ENCODE results near the gene SPACA9. TPM values are rescaled to one million over a fixed set of nuclear protein-coding genes. Genes with fewer than 3 reads are reported as not detected.

The SPACA9 gene
- total RNA-seq, 1 donor from 2014 or later: 13.9 TPM

GRCh38 chr9:132864277-132864676, 14.4 kb upstream of the SPACA9 start:
- H3K4me1 ChIP-seq: no peaks in the 10 kb centered on the region
- TF ChIP-seq CTCF (IDR thresholded peaks at IDR 0.05): no peak
- no peak overlapping the region for H3K4me3 ChIP-seq
- no peak for DNase-seq
- no peak overlapping the region for H3K27ac ChIP-seq
- H3K27me3 ChIP-seq (ENCODE audit: low read depth): no peaks in the 10 kb centered on the region
- H3K36me3 ChIP-seq: no peaks in the 10 kb centered on the region
- H3K9me3 ChIP-seq: no peaks in the 10 kb centered on the region
- intact Hi-C loops (cut with DNase I): no loop called here
- ATAC-seq: no peak

DNA sequence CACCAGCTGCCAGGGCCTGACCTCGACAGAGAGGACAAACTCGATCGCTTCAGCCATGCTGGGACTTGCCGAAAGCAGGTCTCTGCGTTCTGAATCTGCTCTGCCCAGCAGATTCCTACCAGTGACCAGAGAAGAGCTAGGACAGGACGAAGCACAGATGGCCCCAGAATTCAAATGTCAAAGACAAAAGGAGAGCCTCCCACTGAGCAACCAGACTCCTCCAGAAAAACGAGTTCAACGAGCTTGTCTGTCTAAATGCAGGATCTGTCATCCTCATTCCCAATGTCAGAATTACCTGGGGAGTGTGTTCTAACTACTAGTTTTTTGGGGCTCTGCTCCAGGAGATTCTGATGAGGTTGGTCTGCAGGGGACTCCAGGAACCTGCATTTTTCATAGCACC, 14.0 kb upstream of the SPACA9 start:
- DNase-seq (no peak), ATAC-seq (no peak)
- Histone ChIP-seq H3K27ac (no peak overlapping the region), H3K4me1 (no peaks in the 10 kb centered on the region), H3K4me3 (no peak overlapping the region), H3K36me3 (no peaks in the 10 kb centered on the region), H3K27me3 (ENCODE audit: low read depth) (no peaks in the 10 kb centered on the region), H3K9me3 (no peaks in the 10 kb centered on the region)
- no peak for TF ChIP-seq CTCF (IDR thresholded peaks at IDR 0.05)
- intact Hi-C loops (cut with DNase I): no loop called here

DNA sequence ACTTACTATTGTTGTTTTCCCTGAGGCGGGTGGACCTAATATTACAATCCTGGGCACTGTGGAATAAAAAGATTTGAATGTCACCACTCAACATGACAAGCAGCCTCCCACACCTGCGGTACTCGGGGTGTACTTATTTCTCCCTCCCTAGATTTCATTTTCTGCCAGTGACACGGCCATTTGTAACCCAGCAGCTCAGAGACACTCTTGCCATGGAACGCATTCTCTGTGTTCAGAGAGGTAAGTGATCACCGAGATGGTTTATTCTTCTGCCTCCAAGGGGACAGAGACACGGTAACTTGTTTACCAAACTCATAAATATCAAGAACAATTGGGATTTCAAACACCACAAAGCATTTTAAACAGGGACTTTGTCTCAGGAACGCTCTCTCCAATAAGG, 11.8 kb upstream of the SPACA9 start:
- Histone ChIP-seq H3K27me3 (ENCODE audit: low read depth) (no peaks in the 10 kb centered on the region), H3K4me1 (no peaks in the 10 kb centered on the region), H3K9me3 (no peaks in the 10 kb centered on the region), H3K36me3 (no peaks in the 10 kb centered on the region), H3K27ac (no peak overlapping the region), H3K4me3 (no peak overlapping the region)
- no peak for TF ChIP-seq CTCF (IDR thresholded peaks at IDR 0.05)
- DNase-seq (no peak), ATAC-seq (no peak)
- intact Hi-C loops (cut with DNase I): no loop called here

DNA sequence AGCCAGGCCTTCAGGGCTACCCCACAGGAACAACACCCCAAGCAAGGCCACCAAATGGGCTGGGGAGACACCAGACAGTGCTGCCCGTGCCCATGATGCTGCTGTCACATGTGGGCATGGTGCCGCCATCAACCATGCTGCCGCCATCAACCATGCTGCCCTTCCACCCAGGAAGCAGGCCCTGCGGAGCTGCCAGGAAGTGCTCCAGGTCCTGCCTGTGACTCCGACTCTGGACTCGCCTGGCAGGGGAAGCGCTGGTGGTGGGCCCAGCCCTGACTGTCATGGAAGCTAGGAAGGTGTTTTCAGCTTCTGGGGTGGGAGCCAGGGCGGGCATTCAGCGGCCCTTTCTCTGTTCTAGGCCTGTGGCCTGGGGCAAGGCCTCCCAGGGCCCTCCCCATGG, 9.4 kb upstream of the SPACA9 start:
- intact Hi-C loops (cut with DNase I): no loop called here
- Histone ChIP-seq H3K27me3 (ENCODE audit: low read depth) (no peaks in the 10 kb centered on the region), H3K36me3 (no peaks in the 10 kb centered on the region), H3K9me3 (no peaks in the 10 kb centered on the region), H3K27ac (no peak overlapping the region), H3K4me1 (no peaks in the 10 kb centered on the region), H3K4me3 (no peak overlapping the region)
- TF ChIP-seq CTCF (IDR thresholded peaks at IDR 0.05): no peak
- ATAC-seq (no peak), DNase-seq (no peak)

- Histone ChIP-seq H3K36me3 (no peaks in the 10 kb centered on the region), H3K4me1 (peaks cover 7% of the 10 kb centered on the region), H3K27me3 (ENCODE audit: low read depth) (no peaks in the 10 kb centered on the region), H3K4me3 (no peak overlapping the region), H3K27ac (no peak overlapping the region), H3K9me3 (no peaks in the 10 kb centered on the region)
- ATAC-seq (no peak), DNase-seq (no peak)
- intact Hi-C loops (cut with DNase I): no loop called here
- TF ChIP-seq CTCF (IDR thresholded peaks at IDR 0.05): no peak
Measured at GRCh38 chr9:132873403-132873802, 5.3 kb upstream of the SPACA9 start.

DNA sequence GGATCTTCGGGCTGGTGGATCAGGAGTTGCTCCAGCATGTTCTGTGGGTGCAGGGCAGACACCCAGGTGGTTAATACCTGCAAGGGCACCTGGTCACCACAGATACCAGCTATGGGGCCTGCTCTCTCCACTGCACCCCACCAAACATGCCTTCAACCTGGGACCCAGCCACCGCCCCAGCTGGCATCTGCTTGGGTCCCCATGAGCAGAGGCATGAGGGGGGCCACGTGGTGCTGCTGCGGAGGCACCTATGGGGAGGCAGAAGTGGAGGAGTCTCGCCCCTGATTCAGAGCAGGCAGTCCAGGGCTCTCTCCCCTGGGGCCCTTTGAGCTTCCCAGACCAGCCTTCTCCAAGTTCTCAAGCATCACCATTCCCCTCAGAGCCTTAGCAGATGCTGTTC, 3.5 kb upstream of the SPACA9 start:
- intact Hi-C loops (cut with DNase I): no loop called here

More for the DNA sequence above, 3.5 kb upstream of the SPACA9 start:
- Histone ChIP-seq H3K27ac (no peak overlapping the region), H3K9me3 (no peaks in the 10 kb centered on the region), H3K4me1 (peaks cover 13% of the 10 kb centered on the region), H3K36me3 (no peaks in the 10 kb centered on the region), H3K4me3 (no peak overlapping the region), H3K27me3 (ENCODE audit: low read depth) (no peaks in the 10 kb centered on the region)
- DNase-seq (no peak), ATAC-seq (no peak)
- no peak for TF ChIP-seq CTCF (IDR thresholded peaks at IDR 0.05)

Measured in lower lobe of right lung (tissue), 2 donors.